NCI-H345 (cell line): ENCODE measurements around the gene DISC1.
"Not testable (repeated sequence)": the region's sequence is repeated elsewhere in the genome, so short reads cannot be mapped to it uniquely, and the experiment has no call there.

ENCODE experiments used
- DNase-seq: peaks from one replicate; lab custom pipeline; 2025; lab: John Stamatoyannopoulos, UW

The DISC1 gene

DNA sequence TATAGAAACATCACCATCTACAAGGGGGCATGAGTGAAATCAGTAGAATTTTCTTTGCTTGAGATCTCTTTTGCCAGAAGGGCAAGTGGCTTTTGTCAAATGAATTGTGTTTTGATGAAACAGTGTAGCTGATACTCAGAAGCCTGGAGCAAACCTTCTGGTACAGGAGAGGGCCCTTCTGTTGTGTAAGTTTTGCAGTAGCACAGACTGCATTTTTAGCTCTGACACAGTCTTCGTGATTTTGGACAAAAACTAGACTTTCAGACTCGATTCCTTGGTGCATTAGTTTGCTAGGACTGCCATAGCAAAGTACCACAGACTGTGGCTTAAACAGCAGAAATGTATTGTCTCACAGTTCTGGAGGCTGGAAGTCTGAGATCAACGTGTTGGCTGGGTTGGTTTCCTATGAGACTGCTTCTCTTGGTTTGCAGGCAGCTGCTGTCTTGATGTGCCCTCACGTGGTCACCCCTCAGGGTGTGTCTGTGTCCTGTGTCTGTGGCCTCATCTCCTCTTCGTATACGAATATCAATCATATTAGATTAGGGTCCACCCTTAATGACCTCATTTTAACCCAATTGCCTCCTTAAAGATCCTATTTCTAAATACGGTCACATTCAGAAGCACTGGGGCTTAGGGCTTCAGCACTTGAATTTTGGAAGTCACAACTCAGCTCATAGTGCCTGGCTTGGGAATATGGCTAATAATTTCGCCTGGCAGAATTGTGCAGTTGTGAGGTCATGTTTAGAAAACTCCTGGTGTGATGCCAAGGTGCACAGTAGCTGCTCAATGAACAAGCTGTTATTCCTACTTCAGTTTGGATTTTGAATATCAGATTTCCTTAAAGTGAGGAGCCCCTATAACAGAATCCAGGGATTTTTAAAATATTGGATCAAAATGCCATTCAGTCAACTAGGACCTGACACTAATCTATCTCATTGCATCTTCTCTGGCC lies 21.2 kb upstream of the DISC1 start:
- no peak for DNase-seq

DNA sequence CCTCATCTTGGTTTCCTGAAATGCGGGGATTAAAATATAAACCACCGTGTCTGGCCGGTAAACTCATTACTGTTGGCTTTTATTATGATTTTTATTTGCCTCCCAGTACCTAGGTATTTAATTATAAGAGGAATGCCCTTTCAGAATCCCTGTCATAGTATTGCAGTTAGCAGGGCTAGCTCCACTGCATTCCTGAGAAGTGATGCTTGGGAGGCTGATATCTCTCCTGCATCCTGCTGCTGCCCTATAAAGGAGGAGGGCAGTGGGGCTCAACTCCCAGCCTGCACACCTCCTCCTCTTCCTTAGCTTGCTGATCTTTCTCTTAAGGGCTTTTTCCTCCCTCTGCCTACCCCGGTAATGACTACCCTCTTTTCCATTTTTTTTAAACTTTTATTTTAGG lies 19.9 kb upstream of the DISC1 start:
- no peak for DNase-seq

DNA sequence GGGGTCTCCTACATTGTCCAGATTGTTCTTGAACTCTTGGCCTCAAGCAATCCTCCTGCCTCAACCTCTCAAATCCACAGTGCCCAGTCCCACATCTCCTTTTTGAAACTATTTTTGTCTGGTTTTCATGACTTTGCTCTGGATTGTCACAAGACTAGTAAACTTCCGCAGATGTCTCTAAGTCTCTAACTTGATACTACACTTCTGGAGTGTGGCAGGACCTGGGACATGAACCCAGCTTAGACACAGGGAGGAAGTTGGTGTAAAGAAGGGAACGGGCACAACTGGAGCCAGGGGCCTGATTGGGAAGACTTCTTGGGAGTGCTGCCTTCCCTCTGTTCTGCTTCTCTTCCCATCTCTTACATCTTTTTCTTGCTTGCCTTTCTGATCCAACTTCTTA lies 16.2 kb upstream of the DISC1 start:
- no peak for DNase-seq

DNA sequence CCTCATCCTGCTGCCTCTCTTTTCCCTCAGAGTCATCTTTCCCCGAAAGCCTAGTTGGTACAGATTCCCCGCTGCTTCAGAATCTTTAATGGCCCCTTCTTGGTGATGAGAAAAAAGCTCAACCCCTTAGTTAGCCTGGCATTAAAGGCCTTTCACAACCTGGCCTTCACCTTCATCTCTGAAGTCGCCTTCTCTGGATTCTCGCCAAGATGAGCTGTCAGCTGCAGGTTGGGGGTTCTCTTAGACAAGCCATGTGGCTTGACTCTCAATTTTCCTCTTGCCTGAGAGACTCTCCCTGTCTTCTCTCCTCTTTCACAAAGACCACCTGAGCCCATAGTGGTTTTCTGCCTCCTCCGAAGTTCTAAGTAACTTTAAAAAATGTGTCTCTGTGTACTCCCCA lies 15.5 kb upstream of the DISC1 start:
- no peak for DNase-seq

DNA sequence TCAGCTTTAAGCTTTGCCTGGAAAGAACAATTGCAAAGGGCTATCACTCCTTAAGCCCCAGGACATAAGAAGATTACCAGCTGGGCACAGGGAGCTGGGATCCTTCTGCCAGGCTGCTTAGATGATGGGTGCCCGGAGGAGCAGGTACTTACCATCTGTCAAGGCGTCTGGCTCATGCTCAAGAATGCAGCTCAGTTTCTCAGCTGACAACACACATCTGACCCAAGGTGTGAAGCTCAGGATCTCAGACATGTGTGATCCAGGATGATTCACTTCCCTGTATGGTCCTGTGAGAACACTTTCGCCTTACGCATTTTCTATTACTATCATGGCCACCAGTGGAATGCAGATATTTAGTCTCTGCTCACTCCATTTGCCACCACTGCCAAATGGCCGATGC lies 14.7 kb upstream of the DISC1 start:
- no peak for DNase-seq

DNA sequence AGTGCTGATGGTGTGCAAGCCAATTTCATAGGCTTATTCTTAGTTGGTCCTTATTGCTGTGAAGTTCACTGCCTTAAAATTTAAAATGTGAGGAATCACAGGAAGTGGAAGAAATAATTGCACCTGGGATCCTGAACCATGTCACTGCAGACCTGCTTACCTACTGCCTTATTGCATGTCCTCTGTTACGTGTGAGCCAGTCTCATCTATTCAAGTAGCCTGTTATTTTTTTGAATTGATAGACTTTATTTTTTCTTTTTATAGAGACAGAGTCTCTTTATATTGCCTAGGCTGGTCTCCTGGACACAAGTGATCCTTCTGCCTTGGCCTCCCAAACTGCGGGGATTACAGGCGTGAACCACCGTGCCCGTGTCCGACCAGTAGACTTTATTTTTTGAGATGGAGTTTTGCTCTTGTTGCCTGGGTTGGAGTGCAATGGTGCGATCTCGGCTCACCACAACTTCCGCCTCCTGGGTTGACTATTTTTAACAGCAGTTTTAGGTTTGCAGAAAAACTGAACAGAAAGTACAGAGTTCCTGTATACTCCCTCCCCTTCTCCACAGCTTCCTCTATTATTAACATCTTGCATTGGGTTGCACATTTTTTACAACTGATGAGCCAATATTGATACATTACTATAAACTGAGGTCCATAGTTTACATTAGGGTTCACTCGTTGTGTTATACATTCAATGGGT lies 14.0 kb upstream of the DISC1 start:
- no peak for DNase-seq

DNA sequence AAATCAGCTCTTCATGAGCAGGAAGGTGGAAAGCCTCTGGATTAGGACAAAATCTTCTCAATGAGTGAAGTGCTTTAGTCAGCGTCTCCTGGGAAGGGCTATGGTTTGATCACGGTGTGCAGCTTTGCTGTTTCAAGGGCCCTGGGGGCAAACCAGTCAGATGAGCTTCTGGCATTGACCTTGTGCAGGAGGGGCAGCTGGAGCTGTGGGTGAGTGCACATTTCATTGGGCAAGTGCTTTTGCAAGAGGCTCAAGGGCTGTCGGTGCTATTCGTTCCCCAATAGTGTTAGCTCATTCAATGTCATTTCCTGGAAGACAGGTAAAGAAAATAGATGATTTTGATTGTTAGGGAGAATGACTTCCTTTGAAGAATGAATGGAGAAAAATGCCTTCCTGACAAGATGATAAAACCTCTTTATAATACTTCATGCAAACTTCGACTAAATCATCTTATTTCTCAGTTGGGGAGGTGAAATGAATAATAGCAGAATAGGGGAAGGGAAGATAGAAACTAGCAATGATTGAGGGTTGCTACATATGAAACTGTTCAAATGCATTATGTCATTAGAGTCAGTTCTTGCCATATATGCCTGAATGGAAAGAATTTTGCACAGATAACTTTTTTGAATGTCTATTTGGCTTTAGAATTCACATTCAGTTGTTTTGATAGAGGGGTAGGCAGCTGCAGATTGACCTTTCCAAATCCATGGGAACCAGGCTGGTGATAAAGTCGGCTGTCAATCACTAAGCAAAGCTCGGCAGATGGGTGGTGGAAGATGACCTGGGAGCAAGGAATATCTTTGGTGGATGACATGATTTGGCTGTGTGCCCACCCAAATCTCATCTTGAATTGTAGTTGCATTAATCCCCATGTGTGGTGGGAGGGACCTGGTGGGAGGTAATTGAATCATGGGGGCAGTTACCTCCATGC lies 12.9 kb upstream of the DISC1 start:
- peak; percentile 17 for DNase-seq

DNA sequence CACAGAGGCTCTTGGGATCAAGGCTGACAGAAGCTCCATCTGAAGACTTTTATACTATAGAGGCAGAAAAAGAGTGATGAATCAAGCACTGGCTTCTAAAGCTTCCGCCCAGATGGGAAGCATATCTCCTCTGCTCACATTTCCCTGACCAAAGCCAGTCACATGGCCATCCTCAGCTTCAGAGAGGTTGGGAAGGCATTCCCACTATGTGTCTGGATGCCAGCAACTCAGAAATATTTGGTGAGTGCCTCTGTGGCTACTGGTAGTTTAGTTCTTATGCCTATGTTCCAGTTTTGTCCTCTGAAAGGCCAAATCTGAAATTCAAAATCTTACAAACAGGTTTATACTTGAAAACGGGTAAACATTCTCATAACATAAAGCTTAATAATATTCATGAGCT lies 9.9 kb upstream of the DISC1 start:
- DNase-seq = no peak

DNA sequence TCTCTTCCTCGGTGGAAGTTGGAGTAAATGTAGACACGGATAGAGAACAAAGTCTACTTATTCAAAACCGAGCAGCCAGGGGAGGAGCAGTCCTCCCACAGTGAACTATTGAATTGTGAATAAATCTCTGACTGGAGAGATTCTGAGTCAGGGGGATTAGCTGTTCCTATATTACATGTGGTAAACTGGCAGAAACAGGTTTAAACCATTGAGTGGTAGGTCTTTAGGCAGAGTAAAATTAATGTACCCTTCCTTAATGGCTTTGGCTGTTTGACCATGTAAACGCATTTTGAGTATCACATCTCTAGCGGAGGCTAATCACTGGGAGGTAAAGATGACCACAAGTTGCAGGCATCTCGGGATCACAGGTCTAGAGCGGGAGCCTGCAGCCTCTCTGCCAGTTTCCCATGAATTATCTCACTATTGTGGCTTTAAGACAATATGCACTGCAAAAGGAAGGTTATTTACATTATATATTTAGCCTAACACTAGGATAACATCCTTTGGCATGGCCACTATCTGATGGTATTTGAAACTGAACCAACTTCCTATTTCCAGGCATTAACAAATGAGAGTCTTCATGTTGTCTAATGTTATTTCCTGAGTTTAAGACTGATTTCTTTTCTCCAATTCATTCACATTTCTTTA lies 7.9 kb upstream of the DISC1 start:
- DNase-seq = no peak

DNA sequence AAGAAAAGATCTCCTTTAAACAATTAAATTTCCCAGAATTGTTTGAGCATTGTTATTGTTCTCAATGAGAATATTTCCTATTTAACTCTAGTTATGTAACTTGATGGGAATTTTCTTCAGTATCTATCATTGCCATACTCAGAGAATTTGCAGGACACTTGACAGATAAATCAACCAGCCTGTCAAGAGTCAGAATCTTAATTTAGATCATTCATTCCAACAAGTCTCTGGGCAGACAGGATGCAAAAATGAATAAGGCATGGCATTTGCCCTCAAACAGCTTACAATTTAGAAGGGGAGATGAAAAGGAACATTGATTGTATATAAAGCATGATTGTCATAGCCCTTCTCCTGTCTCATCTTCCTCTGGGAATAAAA lies 7.3 kb upstream of the DISC1 start:
- DNase-seq = no peak

DNA sequence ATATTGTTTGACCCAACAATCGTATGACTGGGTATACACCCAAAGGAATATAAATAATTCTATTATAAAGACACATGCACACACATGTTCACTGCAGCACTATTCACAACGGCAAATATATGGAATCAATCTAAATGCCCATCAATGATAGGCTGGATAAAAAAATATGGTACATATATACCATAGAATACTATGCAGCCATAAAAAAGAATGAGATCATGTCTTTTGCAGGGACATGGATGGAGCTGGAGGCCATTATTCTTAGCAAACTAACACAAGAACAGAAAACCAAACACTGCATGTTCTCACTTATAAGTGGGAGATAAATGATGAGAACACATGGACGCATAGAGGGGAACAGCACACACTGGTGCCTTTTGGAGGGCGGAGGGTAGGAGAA lies 1.5 kb upstream of the DISC1 start:
- not testable (repeated sequence) for DNase-seq

DNA sequence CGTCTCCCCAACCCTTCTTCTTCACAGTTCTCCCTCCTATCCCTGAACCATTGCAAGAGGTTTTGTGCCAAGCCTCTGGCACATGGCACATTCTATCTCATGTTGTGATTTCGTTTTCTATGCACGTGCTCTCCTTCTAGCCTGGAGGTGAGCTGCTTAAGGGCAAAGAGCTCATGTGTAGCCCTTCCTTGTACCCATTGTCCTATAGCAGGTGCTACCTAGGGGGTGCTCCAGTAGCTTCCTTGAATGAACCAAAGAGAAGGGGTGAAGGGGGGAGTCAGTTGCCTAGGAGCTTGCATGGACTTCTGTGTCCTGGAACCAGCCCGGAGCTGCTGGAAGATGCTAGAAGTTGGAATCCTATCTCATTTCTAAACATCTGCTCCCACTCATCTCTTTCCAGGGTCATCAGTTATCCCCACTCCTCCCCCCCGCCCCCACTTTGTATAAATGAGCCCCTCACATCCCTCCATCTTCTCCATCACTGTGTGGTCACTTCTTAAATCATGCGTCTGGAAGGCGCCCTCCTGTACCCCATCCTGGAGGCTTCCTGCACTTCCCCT lies 535 bp upstream of the DISC1 start:
- DNase-seq = no peak

DNA sequence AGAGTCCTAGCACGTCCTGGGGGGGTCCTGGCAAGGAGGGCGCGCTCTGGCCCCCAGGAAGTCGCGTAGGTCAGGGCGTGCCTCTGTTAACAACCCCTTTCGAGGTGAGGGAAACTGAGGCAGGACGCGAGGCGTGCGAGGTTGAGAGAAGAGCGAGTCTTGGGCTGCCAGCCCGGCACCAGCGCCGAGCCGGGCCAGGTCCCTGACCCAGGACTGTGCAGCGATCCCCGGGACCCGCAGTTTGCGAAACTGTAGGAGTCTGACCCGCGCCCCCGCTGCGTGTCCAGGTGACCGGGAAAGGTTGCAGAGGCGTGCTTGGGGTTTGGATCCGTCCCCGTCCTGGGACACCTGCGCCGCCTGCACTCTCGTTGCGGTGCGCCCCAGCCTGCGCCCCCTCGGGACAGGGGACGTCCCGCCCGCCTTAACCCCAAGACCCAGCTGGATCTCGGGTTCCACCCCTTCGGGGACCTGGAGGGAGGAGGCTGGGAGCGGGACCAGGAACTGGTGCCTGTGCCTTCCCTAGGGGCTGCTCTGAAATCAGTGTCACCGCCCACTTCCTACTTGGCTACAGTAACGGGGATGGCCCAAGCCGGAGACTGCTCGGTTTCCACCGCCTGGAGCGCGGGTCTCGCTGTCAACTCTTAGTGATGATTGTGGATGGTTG lies 493 bp downstream of the DISC1 start:
- peak; percentile 73 for DNase-seq

DNA sequence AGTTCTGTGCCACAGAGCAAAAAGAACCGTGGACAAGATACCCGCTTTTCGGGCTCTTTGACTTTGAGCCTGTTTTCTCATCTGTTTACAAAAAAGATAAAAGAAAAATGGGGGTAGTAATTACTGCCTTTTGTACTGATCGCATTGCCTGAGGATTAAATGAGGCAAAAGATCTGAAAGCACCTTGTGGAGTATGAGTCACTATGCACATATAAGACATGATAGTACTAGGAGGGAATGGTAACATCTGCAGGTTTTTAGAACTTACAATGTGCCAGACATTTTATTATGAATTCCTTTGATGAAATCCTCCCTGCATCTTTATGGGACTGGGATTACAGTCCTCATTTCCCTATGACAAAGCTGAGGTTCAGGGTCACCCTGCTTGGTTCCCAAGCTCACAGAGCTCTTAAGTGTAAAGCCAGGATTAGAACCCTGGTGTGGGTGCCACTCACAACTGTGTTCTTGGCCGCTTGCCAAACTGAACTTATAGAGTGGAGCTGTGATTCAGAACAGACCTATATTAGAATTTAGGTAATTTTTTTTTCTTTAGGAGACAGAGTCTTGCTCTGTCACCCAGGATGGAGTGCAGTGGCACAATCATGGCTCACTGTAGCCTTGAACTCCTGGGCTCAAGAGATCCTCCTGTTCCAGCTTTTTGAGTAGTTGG lies 1.8 kb downstream of the DISC1 start:
- DNase-seq = peak; percentile 76

DNA sequence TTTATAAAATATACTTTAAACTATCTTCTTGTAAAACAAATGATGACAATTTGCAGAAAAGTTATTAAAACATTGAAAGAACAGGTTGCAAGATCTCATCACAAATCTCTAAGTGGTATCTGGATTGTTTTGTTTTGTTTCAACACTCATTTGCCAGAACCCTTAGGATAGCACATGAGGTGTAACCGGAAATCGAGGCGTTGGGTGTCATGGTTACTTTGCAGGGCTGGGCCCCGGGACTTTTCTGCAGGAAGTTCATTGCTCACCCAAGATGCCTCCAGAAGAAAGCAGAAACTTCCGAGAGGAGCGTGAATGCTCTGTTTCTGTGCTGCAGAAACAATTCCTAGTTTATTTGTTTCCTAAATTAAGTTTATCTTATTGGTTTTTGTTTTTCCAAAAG lies 2.5 kb downstream of the DISC1 start:
- DNase-seq = no peak

DNA sequence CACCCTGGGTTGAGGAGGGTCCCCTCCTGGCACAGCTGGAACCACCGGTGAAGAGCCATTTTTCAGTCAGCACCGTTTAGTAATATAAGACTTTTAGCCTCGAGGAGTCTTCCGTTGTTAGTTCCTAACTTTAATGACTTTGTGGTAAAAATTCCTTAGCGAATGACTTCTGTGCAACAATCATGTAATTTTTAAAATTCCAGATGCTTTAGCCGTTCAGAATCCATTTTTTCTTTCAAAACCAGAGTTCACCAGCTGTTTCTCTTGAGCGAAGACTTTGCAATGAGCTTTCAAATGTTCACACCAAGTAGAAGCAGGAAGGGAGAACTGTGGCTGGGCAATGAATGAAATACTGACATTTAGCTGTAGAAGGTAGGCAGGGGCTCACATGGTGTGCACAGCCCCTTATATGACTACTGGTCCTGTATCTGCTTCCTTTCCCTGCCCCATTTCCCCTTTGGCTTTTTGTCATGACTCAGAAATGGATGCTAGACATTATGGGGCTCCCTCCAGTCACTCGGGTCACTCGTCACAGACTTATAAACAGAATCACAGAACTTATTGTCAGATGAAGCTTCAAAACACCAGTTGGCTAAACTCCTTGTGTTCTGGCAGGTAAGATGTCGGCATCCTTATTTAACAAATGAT lies 4.1 kb downstream of the DISC1 start:
- DNase-seq = no peak

DNA sequence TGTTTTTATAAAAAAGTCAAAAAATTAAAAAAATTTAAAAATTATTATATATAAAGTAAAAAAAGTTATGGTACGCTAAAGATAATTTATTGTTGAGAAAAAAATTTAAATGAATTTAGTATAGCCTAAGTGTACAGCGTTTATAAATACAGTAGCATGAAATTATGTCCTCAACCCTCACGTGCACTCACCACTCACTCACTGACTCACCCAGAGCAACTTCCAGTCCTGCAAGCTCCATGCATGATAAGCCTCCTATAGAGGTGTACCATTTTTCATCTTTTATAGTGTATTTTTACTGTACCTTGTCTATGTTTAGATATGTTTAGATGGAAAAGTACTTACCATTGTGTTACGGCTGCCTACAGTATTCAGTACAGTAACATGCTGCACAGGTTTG lies 5.1 kb downstream of the DISC1 start:
- DNase-seq = no peak

DNA sequence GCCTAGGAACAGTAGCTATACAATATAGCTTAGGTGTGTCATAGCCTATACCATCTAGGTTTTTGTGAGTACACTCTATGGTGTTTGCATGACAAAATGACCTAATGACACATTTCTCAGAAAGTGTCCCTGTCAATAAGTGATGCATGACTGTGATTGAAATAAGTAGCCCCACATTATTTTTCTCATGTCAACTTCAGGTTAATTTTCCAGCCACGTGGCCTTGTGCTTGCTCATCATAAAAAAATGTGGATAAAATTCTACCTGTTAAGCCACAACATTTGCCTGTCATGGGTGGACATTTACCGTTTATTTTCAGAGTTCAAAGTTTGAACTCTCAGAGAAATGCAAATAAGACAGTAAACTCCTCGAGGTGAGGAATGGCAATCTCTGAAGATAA lies 5.5 kb downstream of the DISC1 start:
- DNase-seq = no peak

DNA sequence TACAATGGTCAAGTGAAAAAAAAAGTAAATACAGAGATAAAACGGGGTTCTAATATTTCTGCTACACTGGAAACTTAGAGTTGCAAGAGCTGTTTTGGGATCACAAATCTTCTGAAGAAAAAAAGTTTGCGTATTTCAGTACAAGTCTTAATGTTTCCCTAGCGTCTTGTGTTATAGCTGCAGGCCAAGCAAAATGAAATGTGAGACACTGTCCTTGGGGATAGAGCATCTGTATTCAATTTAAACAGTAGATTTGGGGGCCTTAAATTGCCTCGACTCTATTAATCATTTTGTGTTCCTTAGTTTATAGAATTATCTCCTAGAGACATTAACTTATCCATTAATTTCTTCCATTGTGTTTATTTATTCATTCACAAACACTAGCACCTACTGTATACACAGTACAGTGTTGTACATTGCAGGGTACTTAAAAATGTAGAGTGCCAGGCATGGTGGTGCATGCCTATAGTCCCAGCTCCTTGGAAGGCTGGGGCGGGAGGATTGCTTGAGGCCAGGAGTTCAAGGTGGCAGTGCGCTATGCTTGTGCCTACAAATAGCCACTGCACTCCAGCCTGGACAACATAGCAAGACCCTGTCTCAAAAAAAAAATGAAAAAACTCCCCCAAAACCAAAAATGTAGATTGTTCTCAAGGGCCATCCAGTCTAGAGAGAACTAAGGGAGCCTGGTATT lies 7.9 kb downstream of the DISC1 start:
- no peak for DNase-seq
